ENCODE measurements around the gene IQCH.

Gene IQCH

GRCh38 chr15:67523330-67523729 lies 268.7 kb downstream of the IQCH start:
- H3K36me3 ChIP-seq (ENCODE audit: insufficient read depth, low read length): peaks cover 15% of the 10 kb centered on the region
- H3K27ac ChIP-seq: no peak overlapping the region; the same call in 1 of the 2 replicates
- H3K9ac ChIP-seq (ENCODE audit: insufficient read length): peak overlapping the region; percentile 91
- H3K9me3 ChIP-seq (ENCODE audit: low read depth, low read length): no peaks in the 10 kb centered on the region; the same call in 1 of the 2 replicates
- H3K4me3 ChIP-seq: peak overlapping the region; percentile 94
- DNase-seq (ENCODE audit: low read depth, low spot score): no peak
- no peak for TF ChIP-seq FOXP2 (optimal IDR thresholded peaks at IDR 0.05; ENCODE audit: control extremely low read depth, extremely low read length, insufficient read depth)
- no peak for TF ChIP-seq POLR2AphosphoS5 (IDR thresholded peaks at IDR 0.05; ENCODE audit: borderline replicate concordance, low read depth, low read length)
- no peak for TF ChIP-seq EZH2 (IDR thresholded peaks at IDR 0.05)

- H3K27ac ChIP-seq: no peak overlapping the region
- TF ChIP-seq POLR2AphosphoS5 (IDR thresholded peaks at IDR 0.05; ENCODE audit: borderline replicate concordance, low read depth, low read length) (no peak), EZH2 (IDR thresholded peaks at IDR 0.05) (no peak), FOXP2 (optimal IDR thresholded peaks at IDR 0.05; ENCODE audit: control extremely low read depth, extremely low read length, insufficient read depth) (no peak)
Measured at GRCh38 chr15:67524235-67524634, 269.6 kb downstream of the IQCH start.

GRCh38 chr15:67528513-67528912 lies 273.9 kb downstream of the IQCH start:
- H3K36me3 ChIP-seq (ENCODE audit: insufficient read depth, low read length): peaks cover 27% of the 10 kb centered on the region
- H3K4me3 ChIP-seq: no peak overlapping the region
- H3K27ac ChIP-seq: no peak overlapping the region
- TF ChIP-seq FOXP2 (optimal IDR thresholded peaks at IDR 0.05; ENCODE audit: control extremely low read depth, extremely low read length, insufficient read depth): no peak
- TF ChIP-seq POLR2AphosphoS5 (IDR thresholded peaks at IDR 0.05; ENCODE audit: borderline replicate concordance, low read depth, low read length): no peak
- no peak for TF ChIP-seq EZH2 (IDR thresholded peaks at IDR 0.05)
- 0 out of 2 replicates have a peak, but pooled peaks cover 3% of the 10 kb centered on the region for H3K9me3 ChIP-seq (ENCODE audit: low read depth, low read length)
- DNase-seq (ENCODE audit: low read depth, low spot score): no peak
- no peak overlapping the region for H3K9ac ChIP-seq (ENCODE audit: insufficient read length)

More at GRCh38 chr15:67524235-67524634, 269.6 kb downstream of the IQCH start:
- Histone ChIP-seq H3K9me3 (ENCODE audit: low read depth, low read length) (no peaks in the 10 kb centered on the region; the same call in 1 of the 2 replicates), H3K4me3 (no peak overlapping the region), H3K36me3 (ENCODE audit: insufficient read depth, low read length) (peaks cover 24% of the 10 kb centered on the region), H3K9ac (ENCODE audit: insufficient read length) (peak overlapping the region; percentile 91)
- no peak for DNase-seq (ENCODE audit: low read depth, low spot score)

GRCh38 chr15:67531379-67531914 lies 276.9 kb downstream of the IQCH start:
- H3K36me3 ChIP-seq (ENCODE audit: insufficient read depth, low read length): peaks cover 27% of the 10 kb centered on the region
- no peak overlapping the region for H3K4me3 ChIP-seq
- TF ChIP-seq FOXP2 (optimal IDR thresholded peaks at IDR 0.05; ENCODE audit: control extremely low read depth, extremely low read length, insufficient read depth) (no peak), EZH2 (IDR thresholded peaks at IDR 0.05) (no peak), POLR2AphosphoS5 (IDR thresholded peaks at IDR 0.05; ENCODE audit: borderline replicate concordance, low read depth, low read length) (no peak)
- DNase-seq (ENCODE audit: low read depth, low spot score): no peak
- no peak overlapping the region for H3K27ac ChIP-seq
- no peak overlapping the region for H3K9ac ChIP-seq (ENCODE audit: insufficient read length)
- H3K9me3 ChIP-seq (ENCODE audit: low read depth, low read length): 0 out of 2 replicates have a peak, but pooled peaks cover 3% of the 10 kb centered on the region

GRCh38 chr15:67533873-67534272 lies 279.3 kb downstream of the IQCH start:
- no peak overlapping the region for H3K4me3 ChIP-seq
- no peak overlapping the region for H3K9ac ChIP-seq (ENCODE audit: insufficient read length)

GRCh38 chr15:67534360-67534759 lies 279.8 kb downstream of the IQCH start:
- Histone ChIP-seq H3K9ac (ENCODE audit: insufficient read length) (no peak overlapping the region), H3K27ac (peak overlapping the region; percentile 65; the same call in 1 of the 2 replicates), H3K4me3 (no peak overlapping the region), H3K9me3 (ENCODE audit: low read depth, low read length) (0 out of 2 replicates have a peak, but pooled peaks cover 3% of the 10 kb centered on the region), H3K36me3 (ENCODE audit: insufficient read depth, low read length) (peaks cover 3% of the 10 kb centered on the region)
- DNase-seq (ENCODE audit: low read depth, low spot score): no peak
- TF ChIP-seq EZH2 (IDR thresholded peaks at IDR 0.05): no peak
- no peak for TF ChIP-seq POLR2AphosphoS5 (IDR thresholded peaks at IDR 0.05; ENCODE audit: borderline replicate concordance, low read depth, low read length)
- TF ChIP-seq FOXP2 (optimal IDR thresholded peaks at IDR 0.05; ENCODE audit: control extremely low read depth, extremely low read length, insufficient read depth): no peak

More at GRCh38 chr15:67533873-67534272, 279.3 kb downstream of the IQCH start:
- H3K36me3 ChIP-seq (ENCODE audit: insufficient read depth, low read length): peaks cover 7% of the 10 kb centered on the region
- DNase-seq (ENCODE audit: low read depth, low spot score): no peak
- H3K27ac ChIP-seq: no peak overlapping the region
- 0 out of 2 replicates have a peak, but pooled peaks cover 3% of the 10 kb centered on the region for H3K9me3 ChIP-seq (ENCODE audit: low read depth, low read length)
- no peak for TF ChIP-seq EZH2 (IDR thresholded peaks at IDR 0.05)
- no peak for TF ChIP-seq FOXP2 (optimal IDR thresholded peaks at IDR 0.05; ENCODE audit: control extremely low read depth, extremely low read length, insufficient read depth)
- TF ChIP-seq POLR2AphosphoS5 (IDR thresholded peaks at IDR 0.05; ENCODE audit: borderline replicate concordance, low read depth, low read length): no peak

GRCh38 chr15:67537771-67538170 lies 283.2 kb downstream of the IQCH start:
- Histone ChIP-seq H3K27ac (no peak overlapping the region), H3K9ac (ENCODE audit: insufficient read length) (no peak overlapping the region), H3K36me3 (ENCODE audit: insufficient read depth, low read length) (no peaks in the 10 kb centered on the region), H3K9me3 (ENCODE audit: low read depth, low read length) (no peaks in the 10 kb centered on the region), H3K4me3 (no peak overlapping the region)
- TF ChIP-seq FOXP2 (optimal IDR thresholded peaks at IDR 0.05; ENCODE audit: control extremely low read depth, extremely low read length, insufficient read depth): no peak
- no peak for TF ChIP-seq EZH2 (IDR thresholded peaks at IDR 0.05)
- no peak for TF ChIP-seq POLR2AphosphoS5 (IDR thresholded peaks at IDR 0.05; ENCODE audit: borderline replicate concordance, low read depth, low read length)
- DNase-seq (ENCODE audit: low read depth, low spot score): no peak

- no peaks in the 10 kb centered on the region for H3K9me3 ChIP-seq (ENCODE audit: low read depth, low read length)
Measured at GRCh38 chr15:67542420-67543347, 288.1 kb downstream of the IQCH start, which contains the start of gene MAP2K5. Gene MAP2K5, plus strand, starts transcription at chr15:67542703. Its CDS starts 633 bp downstream, at chr15:67543336.

More at GRCh38 chr15:67542420-67543347, 288.1 kb downstream of the IQCH start, which contains the start of gene MAP2K5:
- TF ChIP-seq EZH2 (IDR thresholded peaks at IDR 0.05) (no peak), FOXP2 (optimal IDR thresholded peaks at IDR 0.05; ENCODE audit: control extremely low read depth, extremely low read length, insufficient read depth) (no peak), POLR2AphosphoS5 (IDR thresholded peaks at IDR 0.05; ENCODE audit: borderline replicate concordance, low read depth, low read length) (peak; percentile 84)
- Histone ChIP-seq H3K27ac (peak within 1 kb of the TSS; percentile 81), H3K4me3 (peak within 1 kb of the TSS; percentile 99), H3K9ac (ENCODE audit: insufficient read length) (peak within 1 kb of the TSS; percentile 92), H3K36me3 (ENCODE audit: insufficient read depth, low read length) (peaks cover 12% of the 10 kb centered on the region)
- no peak for DNase-seq (ENCODE audit: low read depth, low spot score)
